Esophagus (tissue), 2 donors: ENCODE data around the gene UGT2A1. TPM values are rescaled to one million over a fixed set of nuclear protein-coding genes. Genes with fewer than 3 reads are reported as not detected.

Experiments used
- H3K27ac ChIP-seq, 2 donors: one replicate each; pipeline ENCODE4 v1.5.1; 2013; ENCODE audit warnings: low read depth in 2 of 2, mild to moderate bottlenecking in 2 of 2, inconsistent platforms in 1 of 2, low read length in 1 of 2, moderate library complexity in 1 of 2
- H3K27me3 ChIP-seq, 2 donors: one replicate each; pipeline ENCODE4 v1.6.1; 2013; ENCODE audit warnings: low read length in 2 of 2, control low read depth in 1 of 2, mild to moderate bottlenecking in 1 of 2; ENCODE audit not compliant: insufficient read depth in 2 of 2, control insufficient read depth in 1 of 2
- H3K36me3 ChIP-seq, 2 donors: one replicate each; pipeline ENCODE4 v1.6.1; 2013; ENCODE audit warnings: low read length in 1 of 2; ENCODE audit not compliant: control insufficient read depth in 2 of 2, insufficient read depth in 2 of 2
- H3K4me1 ChIP-seq, 2 donors: one replicate each; pipeline ENCODE4 v1.6.1; 2013; ENCODE audit warnings: low read length in 1 of 2; ENCODE audit not compliant: control insufficient read depth in 2 of 2, insufficient read depth in 2 of 2
- H3K4me3 ChIP-seq, 2 donors: one replicate each; pipeline ENCODE4 v1.5.1; 2013; ENCODE audit warnings: low read length in 2 of 2, mild to moderate bottlenecking in 2 of 2, low read depth in 1 of 2, moderate library complexity in 1 of 2
- H3K9me3 ChIP-seq, 2 donors: one replicate each; pipeline ENCODE4 v1.6.1; 2013; ENCODE audit warnings: mild to moderate bottlenecking in 2 of 2, low read depth in 1 of 2, low read length in 1 of 2, moderate library complexity in 1 of 2; ENCODE audit not compliant: control insufficient read depth in 2 of 2, insufficient read depth in 1 of 2
- WGBS, 2 donors: extraction: QIAGEN DNeasy Blood & Tissue Kit; methylation state at CpG; one replicate each; pipeline ENCODE4 v1.1.7; 2013; 5-methylcytosine and 5-hydroxymethylcytosine counted together
- polyA plus RNA-seq, 2 donors: library from polyadenylated mRNA; stranded (reverse); fragments of 200-250 nt; gene quantifications; one replicate each; pipeline ENCODE4 v1.2.3, GENCODE V29; 2013
- donor health status: healthy with polysubstance abuse.
- donor health status: Bipolar disorder and iron deficiency.

UGT2A1 gene
- polyA plus RNA-seq, 2 donors: 0.01 TPM; not detected in 1

- 74 to 79% methylated on average over 2 of the region's 2 CpGs for WGBS, 2 donors
- Histone ChIP-seq H3K27me3 (no peaks in the 10 kb centered on the region), H3K27ac (no peak overlapping the region), H3K36me3 (no peaks in the 10 kb centered on the region), H3K9me3 (no peaks in the 10 kb centered on the region), H3K4me3 (no peak overlapping the region), H3K4me1 (no peaks in the 10 kb centered on the region)
Observed at GRCh38 chr4:69600013-69600412, 53.0 kb downstream of the UGT2A1 start.

GRCh38 chr4:69594382-69594781, 58.7 kb downstream of the UGT2A1 start:
- 52% methylated on average over 4 of the region's 4 CpGs for WGBS, 2 donors

GRCh38 chr4:69591364-69591763, 61.7 kb downstream of the UGT2A1 start:
- H3K36me3 ChIP-seq: no peaks in the 10 kb centered on the region
- H3K27ac ChIP-seq: no peak overlapping the region
- no peaks in the 10 kb centered on the region for H3K4me1 ChIP-seq
- H3K27me3 ChIP-seq: no peaks in the 10 kb centered on the region
- H3K4me3 ChIP-seq: no peak overlapping the region
- H3K9me3 ChIP-seq: no peaks in the 10 kb centered on the region
- 6 to 25% methylated on average over 1 of the region's 1 CpG for WGBS, 2 donors

More at GRCh38 chr4:69594382-69594781, 58.7 kb downstream of the UGT2A1 start:
- H3K4me3 ChIP-seq: no peak overlapping the region
- H3K36me3 ChIP-seq: no peaks in the 10 kb centered on the region
- H3K27me3 ChIP-seq: no peaks in the 10 kb centered on the region
- H3K4me1 ChIP-seq: no peaks in the 10 kb centered on the region
- H3K27ac ChIP-seq: no peak overlapping the region
- H3K9me3 ChIP-seq: no peaks in the 10 kb centered on the region

GRCh38 chr4:69589884-69590283, 63.2 kb downstream of the UGT2A1 start:
- 50 to 69% methylated on average over 1 of the region's 1 CpG for WGBS, 2 donors
- Histone ChIP-seq H3K4me1 (no peaks in the 10 kb centered on the region), H3K4me3 (no peak overlapping the region)

GRCh38 chr4:69584135-69584534, 68.9 kb downstream of the UGT2A1 start:
- H3K4me1 ChIP-seq: no peaks in the 10 kb centered on the region
- 79 to 81% methylated on average over 5 of the region's 5 CpGs for WGBS, 2 donors

More at GRCh38 chr4:69589884-69590283, 63.2 kb downstream of the UGT2A1 start:
- H3K9me3 ChIP-seq: no peaks in the 10 kb centered on the region
- H3K36me3 ChIP-seq: no peaks in the 10 kb centered on the region
- no peak overlapping the region for H3K27ac ChIP-seq
- no peaks in the 10 kb centered on the region for H3K27me3 ChIP-seq

GRCh38 chr4:69583543-69583942, 69.5 kb downstream of the UGT2A1 start:
- H3K27me3 ChIP-seq: no peaks in the 10 kb centered on the region
- 63 to 64% methylated on average over 2 of the region's 2 CpGs for WGBS, 2 donors

More at GRCh38 chr4:69584135-69584534, 68.9 kb downstream of the UGT2A1 start:
- H3K27me3 ChIP-seq: no peaks in the 10 kb centered on the region
- no peaks in the 10 kb centered on the region for H3K9me3 ChIP-seq
- H3K27ac ChIP-seq: no peak overlapping the region
- no peaks in the 10 kb centered on the region for H3K36me3 ChIP-seq
- H3K4me3 ChIP-seq: no peak overlapping the region

GRCh38 chr4:69577245-69577644, 75.8 kb downstream of the UGT2A1 start:
- peaks cover 0 to 2% of the 10 kb centered on the region in 2 donors for H3K9me3 ChIP-seq
- 91 to 95% methylated on average over 1 of the region's 1 CpG for WGBS, 2 donors
- H3K36me3 ChIP-seq: no peaks in the 10 kb centered on the region
- no peaks in the 10 kb centered on the region for H3K27me3 ChIP-seq
- H3K4me3 ChIP-seq: no peak overlapping the region
- H3K4me1 ChIP-seq: no peaks in the 10 kb centered on the region
- H3K27ac ChIP-seq: no peak overlapping the region

More at GRCh38 chr4:69583543-69583942, 69.5 kb downstream of the UGT2A1 start:
- Histone ChIP-seq H3K27ac (no peak overlapping the region), H3K4me1 (no peaks in the 10 kb centered on the region), H3K9me3 (no peaks in the 10 kb centered on the region), H3K4me3 (no peak overlapping the region), H3K36me3 (no peaks in the 10 kb centered on the region)

GRCh38 chr4:69576251-69576877, 76.7 kb downstream of the UGT2A1 start:
- Histone ChIP-seq H3K27ac (no peak overlapping the region), H3K27me3 (no peaks in the 10 kb centered on the region), H3K36me3 (no peaks in the 10 kb centered on the region), H3K4me1 (no peaks in the 10 kb centered on the region), H3K9me3 (peaks cover 0 to 2% of the 10 kb centered on the region in 2 donors), H3K4me3 (no peak overlapping the region)
- 96 to 97% methylated on average over 24 of the region's 24 CpGs for WGBS, 2 donors

- H3K27ac ChIP-seq: no peak overlapping the region
- H3K4me3 ChIP-seq: no peak overlapping the region
- no peaks in the 10 kb centered on the region for H3K27me3 ChIP-seq
- no peaks in the 10 kb centered on the region for H3K36me3 ChIP-seq
- 69 to 95% methylated on average over 1 of the region's 1 CpG for WGBS, 2 donors
- H3K9me3 ChIP-seq: no peaks in the 10 kb centered on the region
- H3K4me1 ChIP-seq: no peaks in the 10 kb centered on the region
Observed at GRCh38 chr4:69568787-69569186, 84.3 kb downstream of the UGT2A1 start.

GRCh38 chr4:69563424-69563823, 89.6 kb downstream of the UGT2A1 start:
- Histone ChIP-seq H3K36me3 (no peaks in the 10 kb centered on the region), H3K9me3 (no peaks in the 10 kb centered on the region), H3K27me3 (no peaks in the 10 kb centered on the region), H3K4me3 (no peak overlapping the region), H3K4me1 (no peaks in the 10 kb centered on the region), H3K27ac (no peak overlapping the region)
- WGBS, 2 donors: 42 to 45% methylated on average over 2 of the region's 2 CpGs
